GM18505 (cell line): ENCODE measurements around the gene VDAC1.

Source experiments
- ATAC-seq: cut with Tn5 transposase; IDR thresholded peaks from one replicate; pipeline ENCODE4 v1.9.1; 2021; ENCODE audit not compliant: unreplicated experiment
- POLR2A ChIP-seq: IDR thresholded peaks from 4 replicates; pipeline ENCODE4 v1.6.1; 2011; ENCODE audit warnings: borderline replicate concordance; ENCODE audit not compliant: insufficient read depth, insufficient read length; ENCODE audit errors: extremely low read depth

The VDAC1 gene

GRCh38 chr5:133996683-133997252 lies 8.0 kb downstream of the VDAC1 start:
- no peak for TF ChIP-seq POLR2A
- no peak for ATAC-seq

DNA sequence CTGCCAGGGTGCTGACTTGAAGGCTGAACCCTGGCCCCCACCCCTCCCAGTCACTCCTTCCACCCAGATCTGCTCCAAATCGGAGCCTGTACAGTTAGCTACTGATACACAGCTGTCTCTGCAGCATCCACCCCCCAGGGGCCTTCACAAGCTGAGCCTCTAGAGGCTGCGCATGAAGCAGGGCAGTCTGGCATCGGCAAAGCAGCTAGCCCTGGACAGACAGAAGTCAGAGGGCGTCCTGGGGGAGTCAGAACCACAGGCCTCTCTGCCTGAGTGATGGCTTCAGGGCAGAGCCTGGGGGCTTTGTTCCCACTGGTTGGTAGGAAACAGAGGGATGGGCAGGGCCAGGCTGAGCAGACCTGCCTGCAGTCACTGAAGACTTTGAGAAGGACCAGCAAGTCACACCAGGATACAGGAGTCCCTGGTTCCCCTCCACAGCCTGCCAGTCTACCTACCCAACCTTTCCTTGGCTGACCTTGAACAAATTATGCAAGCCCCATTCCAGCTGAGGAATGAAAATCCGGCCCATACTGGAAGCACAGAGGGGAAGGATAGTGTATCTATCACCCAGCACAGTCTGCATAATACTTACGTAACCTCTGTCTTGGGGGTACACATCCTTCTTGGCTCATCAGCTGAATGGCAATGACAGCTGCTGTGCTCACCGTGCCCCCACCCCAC lies 8.8 kb downstream of the VDAC1 start:
- ATAC-seq = no peak
- no peak for TF ChIP-seq POLR2A

DNA sequence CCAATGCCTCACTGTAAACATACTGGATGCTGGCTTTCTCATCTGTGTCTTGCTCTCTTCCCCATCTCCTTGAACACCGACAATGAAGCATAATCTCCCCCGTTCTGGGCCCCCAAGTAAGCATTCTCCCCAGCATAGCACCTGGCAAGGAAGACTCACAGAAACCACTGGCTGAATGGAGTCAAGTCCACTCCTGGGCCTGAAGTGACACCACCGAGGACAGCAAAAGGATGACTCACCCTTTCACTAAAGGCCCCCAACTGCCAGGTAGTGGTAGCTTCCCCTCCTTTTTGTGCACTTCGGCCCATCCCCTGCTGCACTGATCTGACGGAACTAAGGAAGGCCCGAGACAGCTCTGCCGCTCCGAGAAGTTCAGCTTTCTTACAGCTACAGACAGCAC lies 9.4 kb downstream of the VDAC1 start:
- TF ChIP-seq POLR2A = no peak
- ATAC-seq = no peak

DNA sequence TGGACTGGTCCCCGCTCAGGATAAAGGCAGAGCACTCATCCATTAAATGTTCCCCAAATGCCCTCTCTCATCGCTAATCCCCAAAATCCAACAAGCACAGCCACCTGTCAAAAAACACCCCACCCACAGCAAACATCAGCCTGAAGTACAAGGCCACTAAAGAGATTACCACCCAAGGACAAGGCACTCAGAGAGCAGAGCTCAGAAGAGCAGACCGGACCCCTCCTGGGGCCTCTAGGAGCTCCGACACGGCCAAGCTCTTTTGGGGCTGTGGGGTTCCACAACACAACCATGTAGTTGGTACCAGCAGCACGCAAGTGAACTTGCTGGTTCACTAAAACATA lies 9.8 kb downstream of the VDAC1 start:
- no peak for ATAC-seq
- TF ChIP-seq POLR2A = no peak

GRCh38 chr5:133994297-133994989 lies 10.3 kb downstream of the VDAC1 start:
- no peak for ATAC-seq
- no peak for TF ChIP-seq POLR2A

DNA sequence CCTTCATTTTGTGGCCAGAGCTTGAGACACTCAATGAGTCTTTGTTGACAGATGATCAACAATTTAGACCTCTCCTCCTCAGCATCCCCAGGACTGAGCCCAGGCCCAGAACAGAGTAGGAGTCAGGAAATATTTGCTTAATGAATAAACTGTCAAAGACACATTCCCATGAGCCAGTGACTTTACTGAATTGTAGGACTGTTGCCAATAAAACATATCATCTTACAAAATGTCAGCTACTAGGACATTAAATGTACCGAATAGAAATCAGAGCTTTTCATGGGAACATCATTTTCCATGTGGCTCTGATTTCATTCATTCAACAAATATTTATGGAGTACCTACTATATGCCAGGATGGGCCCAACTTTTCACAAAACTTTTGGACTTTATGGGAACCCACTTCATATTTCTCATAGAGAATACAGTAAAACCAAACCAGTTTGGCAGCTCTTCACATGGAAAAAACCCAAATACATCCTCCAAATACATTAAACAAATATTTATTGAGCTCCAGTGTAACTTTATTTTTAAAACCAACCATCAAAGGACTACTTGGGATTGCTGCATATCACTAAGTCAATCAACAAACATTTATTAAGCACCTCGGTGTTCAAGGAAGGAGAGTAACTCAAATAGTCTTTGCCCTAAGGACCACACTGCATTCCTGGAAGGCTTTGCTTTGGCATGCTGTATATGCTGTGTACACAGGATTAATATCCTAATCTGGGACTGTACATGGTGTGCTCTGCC lies 11.4 kb downstream of the VDAC1 start:
- no peak for TF ChIP-seq POLR2A
- ATAC-seq = no peak

- TF ChIP-seq POLR2A = no peak
- no peak for ATAC-seq
Measured at GRCh38 chr5:133992429-133993155, 12.2 kb downstream of the VDAC1 start.

DNA sequence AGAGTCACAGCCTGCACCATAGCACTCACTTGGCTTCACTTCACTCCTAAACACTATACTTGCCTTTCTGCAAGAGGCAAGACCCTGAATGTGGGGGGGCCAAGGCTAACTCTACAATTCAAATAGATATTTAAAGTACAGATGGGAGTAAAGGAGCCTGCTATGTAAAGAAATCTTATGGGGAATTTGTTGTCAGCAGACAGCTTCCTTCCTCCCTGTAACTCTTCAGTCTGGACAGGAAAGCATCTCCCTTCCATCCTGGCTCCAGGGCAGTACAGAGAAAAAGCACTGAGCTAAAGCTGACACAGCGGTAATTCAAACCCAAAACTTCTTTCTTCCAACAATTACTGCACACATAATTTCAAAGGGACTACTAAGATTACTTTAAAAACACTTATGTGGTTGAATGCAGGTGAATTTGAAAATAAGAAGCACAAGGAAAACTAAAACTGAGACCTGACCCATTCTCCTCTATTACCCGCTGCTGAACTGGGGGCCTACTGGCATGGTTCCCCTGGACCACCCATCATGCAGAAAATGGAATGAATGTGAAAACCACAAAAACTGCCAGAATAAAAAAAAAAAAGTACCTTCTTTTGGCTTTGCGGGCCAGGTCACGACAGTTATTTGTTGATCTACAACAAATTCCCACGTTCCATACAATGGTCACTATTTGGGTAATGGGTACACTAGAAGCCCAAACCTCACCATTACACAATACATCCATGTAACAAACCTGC lies 13.4 kb downstream of the VDAC1 start:
- TF ChIP-seq POLR2A = no peak
- no peak for ATAC-seq

- no peak for ATAC-seq
- TF ChIP-seq POLR2A = no peak
Measured at GRCh38 chr5:133990396-133990795, 14.4 kb downstream of the VDAC1 start.

- no peak for TF ChIP-seq POLR2A
- no peak for ATAC-seq
Measured at GRCh38 chr5:133985540-133986180, 19.1 kb downstream of the VDAC1 start.

- no peak for ATAC-seq
- no peak for TF ChIP-seq POLR2A
Measured at GRCh38 chr5:133983674-133984073, 21.1 kb downstream of the VDAC1 start.

GRCh38 chr5:133981714-133982113 lies 23.1 kb downstream of the VDAC1 start:
- no peak for ATAC-seq
- TF ChIP-seq POLR2A = no peak
